GM18873 (cell line): Measurements from ENCODE around the gene TPGS2.
"Not testable (repeated sequence)": the region's sequence is repeated elsewhere in the genome, so short reads cannot be mapped to it uniquely, and the experiment has no call there.

ENCODE experiments used
- ATAC-seq: cut with Tn5 transposase; IDR thresholded peaks from one replicate; pipeline ENCODE4 v1.9.1; 2021; ENCODE audit warnings: mild to moderate bottlenecking, moderate library complexity, moderate number of reproducible peaks; ENCODE audit not compliant: unreplicated experiment, low FRiP score

The TPGS2 gene

DNA sequence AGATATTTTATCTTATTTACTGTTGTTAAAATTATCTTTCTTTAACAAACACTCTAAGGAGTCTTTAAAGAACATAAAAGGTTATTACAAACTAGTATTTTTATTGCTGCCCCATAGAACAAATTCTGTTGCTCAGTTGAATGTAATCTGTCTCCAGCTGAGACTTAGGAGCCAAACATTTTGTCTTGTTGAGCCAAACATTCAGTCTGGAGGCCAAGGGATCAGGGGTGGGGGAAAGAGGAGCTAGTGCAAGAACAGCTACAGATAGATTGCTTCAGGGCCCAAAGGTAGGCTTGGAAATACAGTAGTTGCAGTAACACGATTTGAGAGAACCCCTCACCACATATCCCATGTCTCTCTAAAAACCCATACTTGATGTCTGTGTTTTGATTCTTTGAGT, 51.2 kb downstream of the TPGS2 start:
- ATAC-seq = no peak

- ATAC-seq = no peak
Observed at GRCh38 chr18:36776650-36777049, 52.2 kb downstream of the TPGS2 start.

DNA sequence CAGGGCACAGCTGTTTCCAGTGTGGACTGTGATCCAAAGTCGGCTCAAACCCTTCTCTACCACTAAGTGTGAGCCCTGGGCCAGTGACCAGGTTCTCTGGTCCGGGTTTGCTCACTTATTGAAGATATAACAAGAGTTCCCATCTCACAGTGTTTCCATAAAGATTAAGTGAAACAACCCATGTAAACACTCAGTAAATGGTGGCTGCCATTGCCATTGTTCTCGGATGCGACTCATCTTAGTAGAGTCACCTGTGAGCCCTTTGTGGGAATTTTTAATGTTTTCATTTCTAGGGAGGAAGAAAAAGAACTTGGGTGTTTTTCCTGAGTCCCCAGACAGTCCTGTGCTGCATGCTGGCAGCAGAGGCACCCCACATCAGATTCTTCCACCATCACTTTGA, 53.4 kb downstream of the TPGS2 start:
- ATAC-seq = no peak

DNA sequence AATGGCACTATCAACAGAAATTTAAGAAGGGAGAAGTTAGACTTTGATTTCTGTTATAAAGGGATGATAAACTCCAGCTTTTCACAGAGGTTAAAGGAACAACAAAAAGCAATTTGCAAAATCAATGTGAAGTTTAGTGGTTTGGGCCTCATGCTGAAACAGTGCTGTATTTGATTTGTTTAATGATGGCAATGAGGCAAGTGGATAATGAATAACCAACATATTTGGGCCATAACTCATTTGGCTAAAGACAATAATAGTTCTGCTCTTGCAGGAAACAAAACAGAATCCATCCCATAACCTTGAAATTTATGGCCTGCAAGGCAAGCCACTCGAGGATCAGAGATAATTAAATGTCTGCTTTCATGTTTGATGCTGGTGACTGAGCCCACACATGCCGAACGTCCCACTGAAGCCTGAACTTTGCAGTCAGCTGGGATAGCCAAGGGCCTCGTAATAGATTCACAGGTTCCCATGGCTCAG, 56.5 kb downstream of the TPGS2 start:
- ATAC-seq = no peak

- no peak for ATAC-seq
Observed at GRCh38 chr18:36771245-36771644, 57.6 kb downstream of the TPGS2 start.

GRCh38 chr18:36770315-36770946, 58.4 kb downstream of the TPGS2 start:
- no peak for ATAC-seq

- ATAC-seq = no peak
Observed at GRCh38 chr18:36769611-36770314, 59.0 kb downstream of the TPGS2 start.

- ATAC-seq = no peak
Observed at GRCh38 chr18:36769172-36769571, 59.6 kb downstream of the TPGS2 start.

GRCh38 chr18:36766836-36767235, 62.0 kb downstream of the TPGS2 start:
- no peak for ATAC-seq

DNA sequence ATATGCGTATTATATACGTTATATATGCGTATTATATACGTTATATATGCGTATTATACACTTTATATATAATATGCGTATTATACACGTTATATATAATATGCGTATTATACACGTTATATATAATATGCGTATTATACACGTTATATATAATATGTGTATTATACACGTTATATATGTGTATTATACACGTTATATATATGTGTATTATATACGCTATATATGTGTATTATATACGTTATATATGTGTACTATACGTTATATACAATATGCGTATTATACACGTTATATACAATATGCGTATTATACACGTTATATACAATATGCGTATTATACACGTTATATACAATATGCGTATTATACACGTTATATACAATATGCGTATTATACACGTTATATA, 65.8 kb downstream of the TPGS2 start:
- not testable (repeated sequence) for ATAC-seq

- no peak for ATAC-seq
Observed at GRCh38 chr18:36762074-36762473, 66.7 kb downstream of the TPGS2 start.

DNA sequence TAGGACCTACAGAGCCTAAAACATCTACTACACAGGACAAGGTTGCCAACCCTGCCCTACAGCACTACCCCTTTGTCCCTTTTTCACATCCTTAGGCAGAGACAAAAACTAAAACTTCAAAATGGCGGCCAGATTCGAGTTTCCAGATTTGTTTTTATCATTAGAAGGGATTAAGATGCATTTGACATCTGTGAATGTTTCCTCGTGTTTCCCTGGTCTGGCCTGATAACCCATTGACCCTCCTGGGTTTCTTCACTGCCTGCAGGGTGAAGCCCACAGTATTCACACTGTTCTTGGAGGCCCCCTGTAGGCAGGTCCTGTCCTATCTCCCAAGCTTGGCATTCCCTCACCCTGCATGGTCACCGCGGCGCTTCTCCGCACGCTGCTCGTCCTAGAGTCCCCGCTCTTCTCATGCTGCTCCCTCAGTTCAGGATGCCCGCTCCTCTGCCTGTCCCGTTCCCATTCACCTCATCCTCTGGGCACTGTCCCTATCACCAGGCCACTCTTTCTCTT, 67.6 kb downstream of the TPGS2 start:
- no peak for ATAC-seq

- no peak for ATAC-seq
Observed at GRCh38 chr18:36760598-36760997, 68.2 kb downstream of the TPGS2 start.

- no peak for ATAC-seq
Observed at GRCh38 chr18:36759167-36759776, 69.5 kb downstream of the TPGS2 start.

DNA sequence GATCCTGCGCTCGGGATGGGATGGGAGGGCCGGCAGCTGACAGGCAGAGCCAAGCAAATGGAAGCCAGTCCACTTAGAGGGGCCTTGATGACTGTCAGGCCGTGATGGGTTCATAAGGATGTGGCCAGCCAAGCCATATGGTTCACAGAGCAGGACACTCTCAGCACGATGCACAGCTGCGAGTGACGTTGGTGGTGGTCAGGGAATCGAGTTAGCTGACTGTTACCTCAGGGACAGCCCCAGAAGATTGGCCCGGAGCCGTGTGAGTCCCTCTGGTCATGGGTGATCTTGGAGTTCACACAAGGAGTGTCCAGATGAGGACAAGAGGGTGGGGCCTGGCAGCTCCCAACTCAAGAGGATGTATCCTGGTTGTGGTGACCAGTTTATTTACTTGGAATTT, 70.2 kb downstream of the TPGS2 start:
- ATAC-seq = no peak

DNA sequence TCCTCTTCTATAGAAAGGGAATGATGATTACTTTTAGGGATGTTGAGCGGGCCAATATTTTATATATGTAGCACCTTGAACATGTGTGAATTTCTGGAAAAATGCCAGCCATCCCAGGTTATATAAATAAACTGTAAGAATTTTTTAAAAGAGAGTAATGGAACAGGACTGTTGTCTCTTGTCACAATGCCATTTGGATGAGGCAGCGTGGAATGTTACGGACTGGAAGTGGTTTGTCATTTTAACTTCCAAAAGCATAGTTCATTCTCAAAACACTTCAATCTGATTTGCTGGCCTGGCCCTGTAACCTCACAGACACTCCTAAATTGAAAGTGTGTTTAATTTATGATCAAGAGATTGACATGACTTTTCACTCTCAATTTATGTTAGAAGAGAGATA, 70.8 kb downstream of the TPGS2 start:
- ATAC-seq = no peak

DNA sequence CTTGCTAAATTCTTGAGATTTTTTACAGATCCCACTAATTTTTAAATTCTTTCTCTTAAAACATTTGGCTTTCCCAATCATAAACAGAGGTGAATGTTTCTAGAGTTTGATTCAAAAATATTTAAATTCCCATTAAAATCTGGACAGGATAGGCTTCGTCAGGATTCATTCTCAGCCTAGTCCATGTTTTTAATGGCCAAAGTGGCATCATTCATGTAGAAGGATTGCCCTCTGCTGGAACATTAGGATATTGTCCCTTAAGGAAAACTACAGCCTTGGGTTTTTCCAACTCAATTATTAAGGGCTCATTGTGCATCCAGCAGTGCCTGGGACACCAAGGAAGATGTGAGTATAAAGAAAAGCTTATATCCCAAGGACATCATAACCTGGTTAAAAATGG, 71.7 kb downstream of the TPGS2 start:
- no peak for ATAC-seq

GRCh38 chr18:36756242-36756641, 72.6 kb downstream of the TPGS2 start:
- no peak for ATAC-seq

DNA sequence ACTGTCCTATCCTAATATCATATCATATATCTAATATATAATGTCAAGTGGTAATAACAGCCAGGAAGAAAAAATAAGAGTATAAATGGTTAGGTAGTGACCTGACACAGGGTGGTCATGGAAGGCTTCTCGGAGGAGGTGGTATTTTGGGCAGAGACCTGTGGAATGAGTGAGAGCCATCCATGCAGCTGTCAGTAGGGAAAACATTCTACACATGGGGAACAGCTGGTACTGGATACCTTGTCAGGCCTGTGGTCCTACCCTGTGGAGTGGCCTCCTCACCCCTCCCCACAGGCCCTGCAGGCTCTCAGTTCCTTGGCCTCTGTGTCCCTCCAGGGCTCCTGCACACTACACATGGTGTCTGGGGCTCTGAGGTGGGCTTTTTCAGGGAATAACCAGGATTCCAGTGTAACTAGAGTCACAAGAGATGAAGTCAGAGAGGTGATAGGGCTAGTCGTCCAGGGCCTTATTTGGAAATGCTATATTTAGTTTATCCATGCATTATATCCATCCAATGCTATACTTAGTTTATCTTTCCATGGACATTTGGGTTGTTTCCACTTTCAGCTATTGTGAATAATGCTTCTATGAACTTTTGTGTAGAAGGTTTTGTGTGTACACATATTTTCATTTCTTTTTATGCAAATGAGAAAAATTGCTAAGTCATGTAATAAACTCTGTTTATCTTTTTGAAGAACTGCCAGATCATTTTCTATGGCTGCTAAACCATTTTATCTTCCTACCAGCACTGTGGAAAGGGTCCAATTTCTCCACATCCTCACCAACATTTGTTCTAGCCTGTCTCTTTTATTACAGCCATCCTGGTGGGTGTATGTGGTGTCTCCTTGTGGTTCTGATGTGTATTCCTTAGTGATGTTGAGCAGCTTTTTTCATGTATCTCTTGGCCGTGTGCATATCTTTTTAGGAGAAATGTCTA, 75.6 kb downstream of the TPGS2 start:
- no peak for ATAC-seq

- ATAC-seq = no peak
Observed at GRCh38 chr18:36745219-36745975, 83.4 kb downstream of the TPGS2 start.
